Ovary (tissue), 9 donors: ENCODE results near the gene PPP1R13B. TPM values are rescaled to one million over a fixed set of nuclear protein-coding genes. Genes with fewer than 3 reads are reported as not detected.

Source experiments
- DNase-seq, 5 donors: peaks; one replicate each; pipeline ENCODE4 v3.0.0-alpha.2; 2019 to 2020
- H3K27ac ChIP-seq, 2 donors: fragments of 200-600 bp; one replicate each; pipeline versions ENCODE4 v1.5.1 to v1.8.0; 2019 to 2022
- H3K27me3 ChIP-seq: fragments of 200-600 bp; one replicate; pipeline ENCODE4 v1.8.0; 2022
- H3K36me3 ChIP-seq: fragments of 200-600 bp; sonication (generic); one replicate; pipeline ENCODE4 v1.5.1; 2019
- H3K4me1 ChIP-seq: one replicate; pipeline ENCODE4 v1.8.1; 2013; ENCODE audit warnings: mild to moderate bottlenecking, moderate library complexity; ENCODE audit not compliant: insufficient read depth
- H3K4me3 ChIP-seq: fragments of 200-600 bp; sonication (generic); one replicate; pipeline ENCODE4 v1.5.1; 2017
- H3K9me3 ChIP-seq, 2 donors: fragments of 200-600 bp in 1 of 2; sonication (generic) in 1 of 2; one replicate each; pipeline versions ENCODE4 v1.5.1 to v1.8.1; 2013 to 2019; ENCODE audit warnings: mild to moderate bottlenecking in 1 of 2, moderate library complexity in 1 of 2
- CTCF ChIP-seq, 3 donors: fragments of 450-650 bp in 2 of 3; fragments of 200-600 bp in 1 of 3; IDR thresholded peaks; one replicate each; pipeline versions ENCODE4 v1.5.1 to v1.8.0; 2016 to 2022; ENCODE audit warnings: antibody characterized with exemption in 3 of 3, mild to moderate bottlenecking in 1 of 3
- EP300 ChIP-seq: sonication (generic); formaldehyde crosslinking; IDR thresholded peaks from one replicate; pipeline ENCODE4 v1.6.1; 2017; ENCODE audit warnings: antibody characterized with exemption
- POLR2A ChIP-seq: fragments of 450-650 bp; IDR thresholded peaks from one replicate; pipeline ENCODE4 v1.6.1; 2017; ENCODE audit warnings: antibody characterized with exemption, mild to moderate bottlenecking, moderate library complexity
- WGBS, 3 donors: extraction: QIAGEN DNeasy Blood & Tissue Kit in 1 of 3; methylation state at CpG; one replicate each; pipeline versions ENCODE4 v1.1.5 to v1.1.7; 2013 to 2017; 5-methylcytosine and 5-hydroxymethylcytosine counted together
- intact Hi-C, 4 donors: fragments of 100-400 bp; cut with DNase I; formaldehyde crosslinking; loops; one replicate each; pipeline versions ENCODE4 v1.11.0 to v1.15.1; 2022 to 2023
- polyA plus RNA-seq, 2 donors: library from polyadenylated mRNA; stranded (reverse); fragments of 200-250 nt in 1 of 2; fragments of 350-450 nt in 1 of 2; fragmentation: Illumina TruSeq in 1 of 2; extraction: RNeasy Lipid Tissue Mini Kit (QIAGEN cat#74804) in 1 of 2; gene quantifications; one replicate each; pipeline ENCODE4 v1.2.3, GENCODE V29; 2013 to 2014
- total RNA-seq, 7 donors: library from RNA; depleted of rRNA in 2 of 7; stranded (reverse); fragments of >200 nt in 2 of 7; fragmentation: NEBNext Ultra II Directional in 3 of 7; extraction: Animal tissue kit (Norgen Biotek cat#: 25700) in 3 of 7; gene quantifications; one replicate each; pipeline versions ENCODE4 v1.1.0 to v1.2.4, GENCODE V29; 2016 to 2023
- donor health status: DM: no; HTN: no; CAD: no; lungs with moderate emphysema.
- donor health status: DM: no; HTN: no; CAD: no.
- donor health status: Bipolar disorder and iron deficiency.
- donor health status: DM: yes; HTN: yes; CAD: no.
- donor health status: DM: no; HTN: no; CAD: no.
- donor health status: DM: yes; HTN: yes; CAD: no.

Gene PPP1R13B
- total and polyA plus RNA-seq, 9 donors = 15.0 to 64.8 (median 35.3) TPM

- no peak for TF ChIP-seq EP300
- Histone ChIP-seq H3K4me1 (peaks cover 8% of the 10 kb centered on the region), H3K4me3 (no peak overlapping the region), H3K27ac (peak overlapping the region; percentile 22 to 71), H3K27me3 (no peaks in the 10 kb centered on the region), H3K9me3 (no peaks in the 10 kb centered on the region), H3K36me3 (no peaks in the 10 kb centered on the region)
- intact Hi-C loops = no loop called here
- 3 to 5% (median 5%) methylated on average over 7 of the region's 7 CpGs for WGBS, 3 donors
- peak; percentile 47 to 82 (median 69) for DNase-seq
Observed at GRCh38 chr14:103819503-103820307, 27.7 kb downstream of the PPP1R13B start.

- WGBS, 3 donors = 94 to 100% (median 96%) methylated on average over 1 of the region's 1 CpG
- DNase-seq = no peak
- peak overlapping the region in 1 of 2 donors; percentile 71 for H3K27ac ChIP-seq
- intact Hi-C loops = no loop called here
- no peaks in the 10 kb centered on the region for H3K9me3 ChIP-seq
- TF ChIP-seq EP300 = no peak
- no peak for TF ChIP-seq CTCF (IDR thresholded peaks at IDR 0.05)
- TF ChIP-seq POLR2A = no peak
- no peaks in the 10 kb centered on the region for H3K27me3 ChIP-seq
- no peaks in the 10 kb centered on the region for H3K36me3 ChIP-seq
- no peak overlapping the region for H3K4me3 ChIP-seq
- H3K4me1 ChIP-seq = peaks cover 8% of the 10 kb centered on the region
Observed at GRCh38 chr14:103818870-103819269, 28.5 kb downstream of the PPP1R13B start.

- Histone ChIP-seq H3K9me3 (no peaks in the 10 kb centered on the region), H3K27ac (no peak overlapping the region), H3K4me1 (peaks cover 8% of the 10 kb centered on the region), H3K27me3 (no peaks in the 10 kb centered on the region), H3K4me3 (no peak overlapping the region), H3K36me3 (no peaks in the 10 kb centered on the region)
- intact Hi-C loops = no loop called here
- WGBS, 3 donors = 81 to 82% (median 81%) methylated on average over 3 of the region's 3 CpGs
- TF ChIP-seq CTCF (IDR thresholded peaks at IDR 0.05) = no peak
- TF ChIP-seq EP300 = no peak
- TF ChIP-seq POLR2A = no peak
- DNase-seq = no peak
Observed at GRCh38 chr14:103818422-103818821, 29.0 kb downstream of the PPP1R13B start.

- Histone ChIP-seq H3K4me3 (no peak overlapping the region), H3K36me3 (no peaks in the 10 kb centered on the region), H3K9me3 (no peaks in the 10 kb centered on the region), H3K4me1 (peaks cover 8% of the 10 kb centered on the region), H3K27me3 (no peaks in the 10 kb centered on the region), H3K27ac (no peak overlapping the region)
- DNase-seq = no peak
- WGBS, 3 donors = 88 to 97% (median 89%) methylated on average over 1 of the region's 1 CpG
- intact Hi-C loops = no loop called here
- no peak for TF ChIP-seq EP300
- no peak for TF ChIP-seq POLR2A
- no peak for TF ChIP-seq CTCF (IDR thresholded peaks at IDR 0.05)
Observed at GRCh38 chr14:103817595-103817994, 29.8 kb downstream of the PPP1R13B start.

- H3K4me3 ChIP-seq = no peak overlapping the region
- no peaks in the 10 kb centered on the region for H3K27me3 ChIP-seq
- intact Hi-C loops = no loop called here
- DNase-seq = no peak
- no peak for TF ChIP-seq POLR2A
- no peak for TF ChIP-seq CTCF (IDR thresholded peaks at IDR 0.05)
- TF ChIP-seq EP300 = no peak
- peaks cover 8% of the 10 kb centered on the region for H3K4me1 ChIP-seq
- no peaks in the 10 kb centered on the region for H3K9me3 ChIP-seq
- no peaks in the 10 kb centered on the region for H3K36me3 ChIP-seq
- no peak overlapping the region for H3K27ac ChIP-seq
- WGBS, 3 donors = 33 to 57% (median 41%) methylated on average over 3 of the region's 3 CpGs
Observed at GRCh38 chr14:103816991-103817390, 30.4 kb downstream of the PPP1R13B start.
